ENCODE results near the gene PMIS2. TPM values are rescaled to one million over a fixed set of nuclear protein-coding genes. Genes with fewer than 3 reads are reported as not detected.

The PMIS2 gene
- total RNA-seq, 1 experiment from 2014 or later = not detected

DNA sequence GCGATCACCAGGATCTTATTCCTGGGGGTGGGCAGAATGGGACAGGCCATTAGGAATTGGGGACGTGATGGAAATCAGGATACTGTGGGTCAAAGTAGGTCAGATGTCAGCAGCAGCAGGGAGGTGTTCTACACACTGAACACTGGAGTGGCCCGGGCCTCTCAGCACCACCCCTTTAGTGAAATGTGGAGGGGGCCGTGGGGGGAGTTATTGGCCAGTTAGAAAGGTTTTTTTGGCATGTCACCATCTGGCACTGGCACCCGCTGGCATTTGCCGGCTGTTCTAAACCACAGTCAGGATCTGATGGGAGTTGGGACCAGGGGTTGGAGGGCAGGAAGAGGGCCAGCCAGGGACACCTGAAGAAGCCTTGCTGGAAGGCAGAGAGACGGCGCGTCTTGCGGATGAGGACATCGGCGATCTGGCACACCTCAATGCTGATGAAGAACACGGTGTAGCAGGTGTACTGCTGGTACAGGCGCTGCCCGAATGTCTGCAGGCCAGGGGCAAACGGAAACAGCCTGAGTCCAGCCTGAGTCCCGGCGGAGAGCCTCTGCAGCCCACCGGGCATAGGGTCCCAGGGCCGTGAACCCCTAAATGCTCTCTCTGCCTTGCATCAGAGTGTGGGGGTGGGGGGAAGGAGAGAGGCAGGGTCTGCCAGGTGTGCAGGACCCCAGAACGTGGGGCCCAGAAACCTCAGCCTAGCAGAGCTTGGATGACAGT, 34.7 kb upstream of the PMIS2 start (continued):
- TF ChIP-seq, protein P1, sequence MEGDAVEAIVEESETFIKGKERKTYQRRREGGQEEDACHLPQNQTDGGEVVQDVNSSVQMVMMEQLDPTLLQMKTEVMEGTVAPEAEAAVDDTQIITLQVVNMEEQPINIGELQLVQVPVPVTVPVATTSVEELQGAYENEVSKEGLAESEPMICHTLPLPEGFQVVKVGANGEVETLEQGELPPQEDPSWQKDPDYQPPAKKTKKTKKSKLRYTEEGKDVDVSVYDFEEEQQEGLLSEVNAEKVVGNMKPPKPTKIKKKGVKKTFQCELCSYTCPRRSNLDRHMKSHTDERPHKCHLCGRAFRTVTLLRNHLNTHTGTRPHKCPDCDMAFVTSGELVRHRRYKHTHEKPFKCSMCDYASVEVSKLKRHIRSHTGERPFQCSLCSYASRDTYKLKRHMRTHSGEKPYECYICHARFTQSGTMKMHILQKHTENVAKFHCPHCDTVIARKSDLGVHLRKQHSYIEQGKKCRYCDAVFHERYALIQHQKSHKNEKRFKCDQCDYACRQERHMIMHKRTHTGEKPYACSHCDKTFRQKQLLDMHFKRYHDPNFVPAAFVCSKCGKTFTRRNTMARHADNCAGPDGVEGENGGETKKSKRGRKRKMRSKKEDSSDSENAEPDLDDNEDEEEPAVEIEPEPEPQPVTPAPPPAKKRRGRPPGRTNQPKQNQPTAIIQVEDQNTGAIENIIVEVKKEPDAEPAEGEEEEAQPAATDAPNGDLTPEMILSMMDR (IDR thresholded peaks at IDR 0.05 in 2 of 3, conservative IDR thresholded peaks at IDR 0.05 in 1 of 3; ENCODE audit: borderline replicate concordance in 1 of 3, insufficient read depth in 1 of 3, low read depth in 2 of 3, low read length in 2 of 3) = no peak
- no peak for TF ChIP-seq EZH2 (IDR thresholded peaks at IDR 0.05)
- TF ChIP-seq TCF7L2 (IDR thresholded peaks at IDR 0.05; ENCODE audit: borderline replicate concordance, extremely low read depth, insufficient read depth, insufficient read length) = no peak
- TF ChIP-seq, protein P2, sequence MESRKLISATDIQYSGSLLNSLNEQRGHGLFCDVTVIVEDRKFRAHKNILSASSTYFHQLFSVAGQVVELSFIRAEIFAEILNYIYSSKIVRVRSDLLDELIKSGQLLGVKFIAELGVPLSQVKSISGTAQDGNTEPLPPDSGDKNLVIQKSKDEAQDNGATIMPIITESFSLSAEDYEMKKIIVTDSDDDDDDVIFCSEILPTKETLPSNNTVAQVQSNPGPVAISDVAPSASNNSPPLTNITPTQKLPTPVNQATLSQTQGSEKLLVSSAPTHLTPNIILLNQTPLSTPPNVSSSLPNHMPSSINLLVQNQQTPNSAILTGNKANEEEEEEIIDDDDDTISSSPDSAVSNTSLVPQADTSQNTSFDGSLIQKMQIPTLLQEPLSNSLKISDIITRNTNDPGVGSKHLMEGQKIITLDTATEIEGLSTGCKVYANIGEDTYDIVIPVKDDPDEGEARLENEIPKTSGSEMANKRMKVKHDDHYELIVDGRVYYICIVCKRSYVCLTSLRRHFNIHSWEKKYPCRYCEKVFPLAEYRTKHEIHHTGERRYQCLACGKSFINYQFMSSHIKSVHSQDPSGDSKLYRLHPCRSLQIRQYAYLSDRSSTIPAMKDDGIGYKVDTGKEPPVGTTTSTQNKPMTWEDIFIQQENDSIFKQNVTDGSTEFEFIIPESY (IDR thresholded peaks at IDR 0.05; ENCODE audit: extremely low read depth, insufficient replicate concordance, low read length) = no peak

DNA sequence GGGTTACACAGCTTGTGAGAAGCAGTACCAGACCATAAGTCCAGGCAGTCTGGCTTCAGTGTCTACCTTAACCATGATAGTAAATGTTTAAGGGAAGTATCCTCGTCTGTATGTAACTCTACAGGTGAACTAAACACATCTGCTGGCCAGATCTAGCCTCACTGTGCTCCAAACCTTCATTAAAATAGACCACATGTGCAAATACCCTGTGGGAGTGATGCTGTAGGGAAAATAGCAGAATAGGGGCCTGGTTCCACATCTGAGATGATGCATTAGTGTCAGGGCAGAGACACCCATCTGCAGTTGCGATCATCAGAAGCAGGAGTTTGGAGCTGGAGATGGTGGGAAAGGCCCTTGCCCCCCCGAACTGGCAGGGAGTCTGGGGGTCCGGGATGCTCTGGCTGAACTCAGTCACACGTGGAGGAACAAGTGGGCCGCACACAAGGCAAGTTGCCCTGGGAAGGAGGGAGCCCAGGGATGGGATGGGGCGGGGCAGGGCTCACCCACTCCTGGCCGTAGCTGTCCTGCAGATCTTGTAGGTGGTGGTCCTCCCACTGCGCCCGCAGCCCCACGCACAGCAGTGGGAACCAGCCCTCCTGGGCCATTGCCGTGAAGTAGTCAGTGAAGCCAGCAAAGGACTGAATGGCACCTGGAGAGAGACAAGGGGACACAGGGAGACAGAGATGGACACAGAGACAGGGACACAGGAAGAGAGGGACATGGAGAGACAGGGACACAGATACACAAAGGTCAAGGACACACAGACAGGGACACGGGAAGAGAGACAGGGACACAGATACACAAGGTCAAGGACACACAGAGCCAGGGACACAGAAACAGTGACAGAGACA, 33.2 kb upstream of the PMIS2 start:
- Histone ChIP-seq H3K4me1 (ENCODE audit: control insufficient read depth in 1 of 2, insufficient read depth in 2 of 2, low read length in 2 of 2) (peaks cover 0 to 8% of the 10 kb centered on the region in 2 experiments; a peak in 2 of 4 replicates), H4K20me1 (ENCODE audit: insufficient read depth) (no peaks in the 10 kb centered on the region), H3K27ac (ENCODE audit: low read depth, low read length) (no peak overlapping the region), H3K9me3 (ENCODE audit: control insufficient read depth in 1 of 2, insufficient read depth in 1 of 2, low read depth in 1 of 2, low read length in 2 of 2) (no peaks in the 10 kb centered on the region), H3K4me2 (ENCODE audit: low read length) (no peak overlapping the region), H3K79me2 (ENCODE audit: insufficient read depth, low read length) (peaks cover 8% of the 10 kb centered on the region; the same call in 1 of the 2 replicates), H2AFZ (ENCODE audit: low read depth, low read length, poor library complexity, severe bottlenecking) (no peak overlapping the region), H3K27me3 (ENCODE audit: insufficient read depth, low read length) (no peaks in the 10 kb centered on the region), H3K36me3 (ENCODE audit: control insufficient read depth in 1 of 2, insufficient read depth in 2 of 2, low read length in 2 of 2) (no peaks in the 10 kb centered on the region; a peak in 1 of 4 replicates), H3K9ac (ENCODE audit: low read length) (no peak overlapping the region), H3K9me2 (ENCODE audit: insufficient read depth) (no peaks in the 10 kb centered on the region), H3K4me3 (replicated peaks in 1 of 2; ENCODE audit: low read depth in 1 of 2, low read length in 2 of 2) (no peak overlapping the region)
- ChIA-PET CTCF (no interaction called here), POLR2A (no interaction called here), RAD21 (ENCODE audit: low non-redundant PET in 1 of 2, low total read pairs in 2 of 2, uncharacterized antibody in 2 of 2, unreplicated experiment in 2 of 2) (no interaction called here)
- BruUV-seq (replicated peaks) = no TSS peak
- intact Hi-C loops (cut with micrococcal nuclease) = no loop called here
- DNase-seq (ENCODE audit: low read depth, low spot score) (no peak), ATAC-seq (no peak)
- TF ChIP-seq, protein P3, sequence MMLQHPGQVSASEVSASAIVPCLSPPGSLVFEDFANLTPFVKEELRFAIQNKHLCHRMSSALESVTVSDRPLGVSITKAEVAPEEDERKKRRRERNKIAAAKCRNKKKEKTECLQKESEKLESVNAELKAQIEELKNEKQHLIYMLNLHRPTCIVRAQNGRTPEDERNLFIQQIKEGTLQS (IDR thresholded peaks at IDR 0.05) = no peak
- TF ChIP-seq, protein P2 (IDR thresholded peaks at IDR 0.05; ENCODE audit: extremely low read depth, insufficient replicate concordance, low read length) = no peak
- TF ChIP-seq CEBPB (IDR thresholded peaks at IDR 0.05; ENCODE audit: low read depth) = no peak
- no peak for TF ChIP-seq YY1 (IDR thresholded peaks at IDR 0.05; ENCODE audit: extremely low read depth, insufficient replicate concordance, low read depth, low read length)
- no peak for TF ChIP-seq EZH2 (IDR thresholded peaks at IDR 0.05)
- TF ChIP-seq, protein P1 (IDR thresholded peaks at IDR 0.05 in 2 of 3, conservative IDR thresholded peaks at IDR 0.05 in 1 of 3; ENCODE audit: borderline replicate concordance in 1 of 3, insufficient read depth in 1 of 3, low read depth in 2 of 3, low read length in 2 of 3) = no peak
- TF ChIP-seq SRF (IDR thresholded peaks at IDR 0.05; ENCODE audit: low read depth) = no peak
- no peak for TF ChIP-seq FOSL1 (IDR thresholded peaks at IDR 0.05; ENCODE audit: low read depth)
- no peak for TF ChIP-seq RAD21 (IDR thresholded peaks at IDR 0.05; ENCODE audit: low read depth)
- TF ChIP-seq SIN3A (IDR thresholded peaks at IDR 0.05; ENCODE audit: low read depth) = no peak

Data from HCT116 (cell line).